Heart right ventricle (tissue), 16 donors: Measurements from ENCODE around the gene IMMT. TPM values are rescaled to one million over a fixed set of nuclear protein-coding genes. Genes with fewer than 3 reads are reported as not detected.

ENCODE experiments used
- ATAC-seq, 8 donors: fragments of 200-7000 bp; cut with Tn5 transposase; one replicate each; pipeline ENCODE4 v1.9.1; 2020; ENCODE audit warnings: mild to moderate bottlenecking in 8 of 8, moderate library complexity in 8 of 8, moderate number of reproducible peaks in 1 of 8
- DNase-seq, 2 donors: peaks; one replicate each; pipeline ENCODE4 v3.0.0-alpha.2; 2020
- H3K27ac ChIP-seq, 10 donors: fragments of 200-600 bp; sonication (generic) in 2 of 10; one replicate each; pipeline versions ENCODE4 v1.5.0 to v1.8.0; 2020 to 2022; ENCODE audit warnings: mild to moderate bottlenecking in 3 of 10
- H3K27me3 ChIP-seq, 7 donors: fragments of 200-600 bp; one replicate each; pipeline ENCODE4 v1.8.0; 2021 to 2022; ENCODE audit warnings: mild to moderate bottlenecking in 2 of 7
- H3K36me3 ChIP-seq, 9 donors: fragments of 200-600 bp; sonication (generic) in 1 of 9; one replicate each; pipeline versions ENCODE4 v1.5.0 to v1.8.0; 2020 to 2022; ENCODE audit warnings: mild to moderate bottlenecking in 2 of 9
- H3K4me1 ChIP-seq, 9 donors: fragments of 200-600 bp; sonication (generic) in 1 of 9; one replicate each; pipeline versions ENCODE4 v1.5.0 to v1.8.0; 2020 to 2022; ENCODE audit warnings: mild to moderate bottlenecking in 4 of 9
- H3K4me3 ChIP-seq, 10 donors: fragments of 200-600 bp; sonication (generic) in 2 of 10; one replicate each; pipeline versions ENCODE4 v1.5.0 to v1.8.0; 2020 to 2022; ENCODE audit warnings: mild to moderate bottlenecking in 7 of 10, moderate library complexity in 2 of 10
- H3K9me3 ChIP-seq, 11 donors: fragments of 200-600 bp in 10 of 11; sonication (generic) in 2 of 11; one replicate each; pipeline versions ENCODE4 v1.5.0 to v1.8.0; 2013 to 2022; ENCODE audit warnings: mild to moderate bottlenecking in 2 of 11, control low read depth in 1 of 11, moderate library complexity in 1 of 11
- CTCF ChIP-seq, 9 donors: fragments of 200-600 bp; sonication (generic) in 2 of 9; IDR thresholded peaks; one replicate each; pipeline versions ENCODE4 v1.5.0 to v1.8.0; 2021 to 2022; ENCODE audit warnings: antibody characterized with exemption in 9 of 9, mild to moderate bottlenecking in 5 of 9, moderate library complexity in 1 of 9
- WGBS, 2 donors: extraction: QIAGEN DNeasy Blood & Tissue Kit; methylation state at CpG; one replicate each; pipeline ENCODE4 v1.1.7; 2013; ENCODE audit warnings: inconsistent platforms in 1 of 2; 5-methylcytosine and 5-hydroxymethylcytosine counted together
- intact Hi-C, 10 donors: fragments of 100-400 bp; cut with DNase I; formaldehyde crosslinking; loops; one replicate each; pipeline versions ENCODE4 v1.11.1 to v1.14.2; 2022
- polyA plus RNA-seq, 2 donors: library from polyadenylated mRNA; stranded (reverse); fragments of 200-250 nt; gene quantifications; one replicate each; pipeline ENCODE4 v1.2.3, GENCODE V29; 2013
- total RNA-seq, 10 donors: library from RNA; stranded (reverse); fragmentation: NEBNext Ultra II Directional in 3 of 10; extraction: Animal tissue kit (Norgen Biotek cat#: 25700) in 3 of 10; gene quantifications; one replicate each; pipeline versions ENCODE4 v1.2.1 to v1.2.4, GENCODE V29; 2021 to 2023
- donor health status: Arrhythmogenic right ventricular cardiomyopathy.
- donor health status: ischemic (EF 13 %, LVEDD 7.1; RV severe dilation, severe dysfunction).
- donor health status: healthy with polysubstance abuse.
- donor health status: DM: no; HTN: yes; CAD: no.
- donor health status: DM: no; HTN: no; CAD: no.
- donor health status: ischemic (EF 25% LVEDD 6.9; RV normal size, moderate dysfunction).
- donor health status: ischemic (EF 25% LVEDD 5.7; RV mildly dilated, moderate dysfunction).
- donor health status: healthy.
- donor health status: DM: yes; HTN: yes; CAD: no.
- donor health status: Ischemic cardiomyopathy.
- donor health status: ischemic (EF 35%, LVEDD 5.7; RV mildly dilated, moderate dysfunction).
- donor health status: nonischemic (EF 11% LVEDD 7.7; RV severe dilation, severe dysfunction).
- donor health status: DM: yes; HTN: yes; CAD: no.
- donor health status: PGD.
- donor health status: ischemic (EF 29% LVEDD 5.4; RV normal size, mild dysfunction).
- donor health status: nonischemic (EF 23%, LVEDD 6.1; RV moderate dilation, normal function).

IMMT gene
- total and polyA plus RNA-seq, 12 donors: 48.2 to 333 (median 298) TPM

- Histone ChIP-seq H3K27ac (no peak overlapping the region), H3K36me3 (peaks cover 0 to 100% (median 81%) of the 10 kb centered on the region in 9 donors)
Observed at GRCh38 chr2:86142436-86143257, 52.6 kb downstream of the IMMT start.

GRCh38 chr2:86140969-86141392 is 54.3 kb downstream of the IMMT start:
- H3K9me3 ChIP-seq: no peaks in the 10 kb centered on the region
- H3K4me3 ChIP-seq: no peak overlapping the region
- no peak for DNase-seq
- H3K27me3 ChIP-seq: no peaks in the 10 kb centered on the region
- 68 to 80% methylated on average over 4 of the region's 4 CpGs for WGBS, 2 donors
- peak in 5 of 8 donors; percentile 21 to 67 (median 49) for ATAC-seq
- peaks cover 0 to 100% (median 81%) of the 10 kb centered on the region in 9 donors for H3K36me3 ChIP-seq
- no peak for TF ChIP-seq CTCF (IDR thresholded peaks at IDR 0.05)
- no peak overlapping the region for H3K27ac ChIP-seq
- no peaks in the 10 kb centered on the region for H3K4me1 ChIP-seq
- intact Hi-C loops: no loop called here

More at GRCh38 chr2:86142436-86143257, 52.6 kb downstream of the IMMT start:
- ATAC-seq (no peak), DNase-seq (no peak)
- no peaks in the 10 kb centered on the region for H3K27me3 ChIP-seq
- H3K4me1 ChIP-seq: no peaks in the 10 kb centered on the region
- H3K4me3 ChIP-seq: no peak overlapping the region
- intact Hi-C loops: no loop called here
- WGBS, 2 donors: 74 to 86% methylated on average over 3 of the region's 3 CpGs
- H3K9me3 ChIP-seq: no peaks in the 10 kb centered on the region
- no peak for TF ChIP-seq CTCF (IDR thresholded peaks at IDR 0.05)

GRCh38 chr2:86139981-86140380 is 55.3 kb downstream of the IMMT start:
- intact Hi-C loops: loop anchor here in 1 of 10 donors (5.0 kb wide), 1 partner anchor 32 kb away; no protein-coding TSS in a partner anchor
- no peak overlapping the region for H3K27ac ChIP-seq
- WGBS, 2 donors: 94 to 95% methylated on average over 4 of the region's 4 CpGs

More at GRCh38 chr2:86139981-86140380, 55.3 kb downstream of the IMMT start:
- no peak for ATAC-seq
- no peak for TF ChIP-seq CTCF (IDR thresholded peaks at IDR 0.05)
- H3K27me3 ChIP-seq: no peaks in the 10 kb centered on the region
- DNase-seq: no peak
- no peaks in the 10 kb centered on the region for H3K9me3 ChIP-seq
- H3K36me3 ChIP-seq: peaks cover 0 to 100% (median 81%) of the 10 kb centered on the region in 9 donors
- H3K4me1 ChIP-seq: no peaks in the 10 kb centered on the region
- H3K4me3 ChIP-seq: no peak overlapping the region
